H9 (cell line): ENCODE data around the gene ITGB2. TPM values are rescaled to one million over a fixed set of nuclear protein-coding genes. Genes with fewer than 3 reads are reported as not detected.

Source experiments
- DNase-seq: peaks from one replicate; pipeline ENCODE4 v3.0.0-alpha.2; 2017
- H2AFZ ChIP-seq: one replicate; pipeline ENCODE4 v1.6.1; 2013; ENCODE audit warnings: mild to moderate bottlenecking, low read length, control low read depth, moderate library complexity
- H2AK5ac ChIP-seq: 2 replicates; pipeline ENCODE4 v1.6.1; 2013; ENCODE audit warnings: low read length, control low read depth, mixed read lengths; ENCODE audit not compliant: insufficient read length
- H2BK120ac ChIP-seq: one replicate; pipeline ENCODE4 v1.6.1; 2013; ENCODE audit warnings: low read depth, mild to moderate bottlenecking, low read length, control low read depth, inconsistent platforms; ENCODE audit not compliant: poor library complexity, severe bottlenecking
- H2BK12ac ChIP-seq: 2 replicates; pipeline ENCODE4 v1.6.1; 2013; ENCODE audit warnings: low read length, control low read depth, mixed read lengths, low read depth; ENCODE audit not compliant: insufficient read length
- H2BK15ac ChIP-seq: 2 replicates; pipeline ENCODE4 v1.6.1; 2013; ENCODE audit warnings: low read depth, low read length, control low read depth
- H2BK20ac ChIP-seq: one replicate; pipeline ENCODE4 v1.6.1; 2013; ENCODE audit warnings: low read depth, mild to moderate bottlenecking, low read length, control low read depth, inconsistent platforms; ENCODE audit not compliant: poor library complexity, severe bottlenecking
- H2BK5ac ChIP-seq: 2 replicates; pipeline ENCODE4 v1.6.1; 2013; ENCODE audit warnings: low read length, control low read depth, mixed read lengths; ENCODE audit not compliant: insufficient read length
- H3K14ac ChIP-seq: 2 replicates; pipeline ENCODE4 v1.6.1; 2013; ENCODE audit warnings: low read length, control low read depth; ENCODE audit not compliant: insufficient read depth
- H3K18ac ChIP-seq: 2 replicates; pipeline ENCODE4 v1.6.1; 2013; ENCODE audit warnings: low read depth, mild to moderate bottlenecking, mixed read lengths, low read length, control low read depth; ENCODE audit not compliant: insufficient read length
- H3K23ac ChIP-seq: 2 replicates; pipeline ENCODE4 v1.6.1; 2013; ENCODE audit warnings: low read length, control low read depth, mixed read lengths, low read depth; ENCODE audit not compliant: insufficient read length
- H3K23me2 ChIP-seq: 2 replicates; pipeline ENCODE4 v1.6.1; 2013; ENCODE audit warnings: low read depth, mild to moderate bottlenecking, mixed read lengths, low read length, control low read depth; ENCODE audit not compliant: insufficient read length, poor library complexity, severe bottlenecking
- H3K27ac ChIP-seq: 2 replicates; pipeline ENCODE4 v1.5.1; 2013; ENCODE audit warnings: low read length, control low read depth, mixed read lengths, low read depth; ENCODE audit not compliant: insufficient read length
- H3K27me3 ChIP-seq: 2 replicates; pipeline ENCODE4 v1.6.1; 2013; ENCODE audit warnings: low read length, control low read depth, inconsistent platforms; ENCODE audit not compliant: insufficient read depth
- H3K4ac ChIP-seq: 2 replicates; pipeline ENCODE4 v1.6.1; 2013; ENCODE audit warnings: low read depth, mild to moderate bottlenecking, control low read depth, inconsistent platforms, low read length, moderate library complexity
- H3K4me1 ChIP-seq: 2 replicates; pipeline ENCODE4 v1.6.1; 2013; ENCODE audit warnings: low read length, control low read depth, inconsistent platforms; ENCODE audit not compliant: insufficient read depth
- H3K4me2 ChIP-seq: 2 replicates; pipeline ENCODE4 v1.6.1; 2013; ENCODE audit warnings: low read length, control low read depth, mixed read lengths; ENCODE audit not compliant: insufficient read length, insufficient read depth
- H3K56ac ChIP-seq: 2 replicates; pipeline ENCODE4 v1.6.1; 2013; ENCODE audit warnings: low read depth, mild to moderate bottlenecking, mixed read lengths, low read length, control low read depth; ENCODE audit not compliant: insufficient read length
- H3K79me1 ChIP-seq: 2 replicates; pipeline ENCODE4 v1.6.1; 2013; ENCODE audit warnings: low read depth, mild to moderate bottlenecking, moderate library complexity, low read length, control low read depth, inconsistent platforms; ENCODE audit not compliant: insufficient read depth, poor library complexity, severe bottlenecking
- H3K79me2 ChIP-seq: 2 replicates; pipeline ENCODE4 v1.6.1; 2013; ENCODE audit warnings: low read length, control low read depth, inconsistent platforms; ENCODE audit not compliant: insufficient read depth
- H3K9ac ChIP-seq: 2 replicates; pipeline ENCODE4 v1.6.1; 2013; ENCODE audit warnings: low read length, control low read depth, mixed read lengths; ENCODE audit not compliant: insufficient read length; ENCODE audit errors: extremely low read depth
- H3K9me3 ChIP-seq: one replicate; pipeline ENCODE4 v1.6.1; 2013; ENCODE audit warnings: low read depth, low read length, inconsistent platforms; ENCODE audit not compliant: control insufficient read depth
- H3T11ph ChIP-seq: one replicate; pipeline ENCODE4 v1.6.1; 2013; ENCODE audit warnings: mild to moderate bottlenecking, low read length, control low read depth, inconsistent platforms
- H4K20me1 ChIP-seq: one replicate; pipeline ENCODE4 v1.6.1; 2013; ENCODE audit not compliant: control insufficient read depth, insufficient read length, insufficient read depth
- H4K5ac ChIP-seq: 2 replicates; pipeline ENCODE4 v1.6.1; 2013; ENCODE audit warnings: low read depth, mild to moderate bottlenecking, mixed read lengths, low read length, control low read depth; ENCODE audit not compliant: insufficient read length
- H4K8ac ChIP-seq: replicated peaks from 2 replicates; pipeline ENCODE4 v1.6.1; 2013; ENCODE audit warnings: low read length, control low read depth, mixed read lengths, low read depth; ENCODE audit not compliant: insufficient read length
- H4K91ac ChIP-seq: 2 replicates; pipeline ENCODE4 v1.6.1; 2013; ENCODE audit warnings: low read depth, mild to moderate bottlenecking, moderate library complexity, mixed read lengths, low read length, control low read depth; ENCODE audit not compliant: insufficient read length
- H3K27ac Mint-ChIP-seq, 3 experiments: 2 replicates in 2 of 3; 3 replicates in 1 of 3; pipeline ENCODE4 v1.8.0; 2020 to 2021; ENCODE audit warnings: mixed read lengths in 3 of 3, mild to moderate bottlenecking in 1 of 3, moderate library complexity in 1 of 3
- H3K27me3 Mint-ChIP-seq: 2 replicates; pipeline ENCODE4 v1.8.0; 2021; ENCODE audit warnings: low read depth, mild to moderate bottlenecking, moderate library complexity, mixed read lengths
- H3K36me3 Mint-ChIP-seq, 3 experiments: 2 replicates in 2 of 3; 3 replicates in 1 of 3; pipeline ENCODE4 v1.8.0; 2020 to 2021; ENCODE audit warnings: low read depth in 3 of 3, mixed read lengths in 3 of 3; ENCODE audit not compliant: insufficient read depth in 1 of 3
- H3K4me1 Mint-ChIP-seq, 2 experiments: 2 replicates each; pipeline ENCODE4 v1.8.0; 2020; ENCODE audit warnings: mixed read lengths in 2 of 2
- H3K4me3 Mint-ChIP-seq, 2 experiments: 2 replicates in 1 of 2; 3 replicates in 1 of 2; pipeline ENCODE4 v1.8.0; 2020 to 2021; ENCODE audit warnings: mild to moderate bottlenecking in 2 of 2, mixed read lengths in 2 of 2, moderate library complexity in 1 of 2
- H3K9me3 Mint-ChIP-seq, 2 experiments: 2 replicates in 1 of 2; 3 replicates in 1 of 2; pipeline ENCODE4 v1.8.0; 2020; ENCODE audit warnings: mild to moderate bottlenecking in 2 of 2, mixed read lengths in 2 of 2, moderate library complexity in 1 of 2
- CTCF ChIP-seq: fragments of 200-600 bp; sonication (generic); conservative IDR thresholded peaks from 3 replicates; pipeline ENCODE4 v1.8.0; 2021; ENCODE audit warnings: antibody characterized with exemption, mild to moderate bottlenecking
- WGBS: extraction: QIAGEN DNeasy Blood & Tissue Kit; methylation state at CpG from one replicate; pipeline ENCODE4 v1.1.7; 2013; ENCODE audit warnings: missing lambda C conversion rate, low lambda C conversion rate, mixed read lengths; ENCODE audit not compliant: insufficient read length; ENCODE audit errors: extremely low coverage; 5-methylcytosine and 5-hydroxymethylcytosine counted together
- total RNA-seq: library from RNA; stranded (reverse); gene quantifications from 2 replicates; pipeline ENCODE4 v1.2.1, GENCODE V29; 2021

Gene ITGB2
- total RNA-seq, 1 experiment from 2014 or later = 1.1 TPM

GRCh38 chr21:44836349-44836665, 84.4 kb downstream of the ITGB2 start:
- Histone ChIP-seq H3K79me2 (no peaks in the 10 kb centered on the region), H3K9me3 (no peaks in the 10 kb centered on the region), H2AFZ (no peak overlapping the region), H2BK20ac (no peak overlapping the region), H3K27ac (no peak overlapping the region), H3K23me2 (no peaks in the 10 kb centered on the region), H4K5ac (no peak overlapping the region), H2BK5ac (no peak overlapping the region), H2AK5ac (no peak overlapping the region), H4K91ac (no peak overlapping the region), H3K4me2 (no peak overlapping the region), H3K23ac (no peak overlapping the region), H2BK15ac (no peak overlapping the region), H3K9ac (no peak overlapping the region), H3K79me1 (no peaks in the 10 kb centered on the region), H3K18ac (no peak overlapping the region), H4K20me1 (no peaks in the 10 kb centered on the region), H3T11ph (no peak overlapping the region), H3K4me1 (no peaks in the 10 kb centered on the region), H3K14ac (no peak overlapping the region; the same call in 1 of the 2 replicates), H4K8ac (no peak overlapping the region), H3K4ac (no peak overlapping the region), H2BK120ac (no peak overlapping the region), H3K27me3 (no peaks in the 10 kb centered on the region), H2BK12ac (no peak overlapping the region), H3K56ac (no peak overlapping the region)
- no peaks in the 10 kb centered on the region for H3K36me3 Mint-ChIP-seq
- no CpG with 5 or more reads among the region's 3 CpGs for WGBS
- no peaks in the 10 kb centered on the region for H3K27me3 Mint-ChIP-seq
- no peak for DNase-seq
- no peaks in the 10 kb centered on the region for H3K9me3 Mint-ChIP-seq
- no peak overlapping the region for H3K4me3 Mint-ChIP-seq
- no peak overlapping the region for H3K27ac Mint-ChIP-seq
- H3K4me1 Mint-ChIP-seq = peaks cover 3 to 9% of the 10 kb centered on the region in 2 experiments; a peak in 2 of 4 replicates
- no peak for TF ChIP-seq CTCF

Other genes with a start within 250 kb of the ITGB2 start
- gene KRTAP12-1, start 238.7 kb downstream of the ITGB2 start, total RNA-seq = not detected in 2 replicates
- not detected in 2 replicates for gene KRTAP10-12, start 223.7 kb downstream of the ITGB2 start, total RNA-seq
- gene TSPEAR, start 209.3 kb downstream of the ITGB2 start, total RNA-seq = 1.2 and 1.3 TPM in 2 replicates
- gene UBE2G2, start 119.1 kb downstream of the ITGB2 start, total RNA-seq = 106 and 121 TPM in 2 replicates
- 82.9 and 85.7 TPM in 2 replicates for gene SUMO3, start 102.8 kb downstream of the ITGB2 start, total RNA-seq
- 107 and 112 TPM in 2 replicates for gene PTTG1IP, start 47.2 kb downstream of the ITGB2 start, total RNA-seq
- 74.3 and 76.4 TPM in 2 replicates for gene SLX9, start 19.1 kb upstream of the ITGB2 start, total RNA-seq
- 14.1 and 15.8 TPM in 2 replicates for gene ADARB1, start 153.7 kb upstream of the ITGB2 start, total RNA-seq